SKM-1 treated with dmso at 0.1 percent for 144 hours (cell line): Measurements from ENCODE around the gene MUC5AC.
"Not testable (repeated sequence)": the region's sequence is repeated elsewhere in the genome, so short reads cannot be mapped to it uniquely, and the experiment has no call there.

ENCODE experiments used
- DNase-seq: peaks from one replicate; lab custom pipeline; 2025; ENCODE audit not compliant: unreplicated experiment; lab: John Stamatoyannopoulos, UW

MUC5AC gene

GRCh38 chr11:1140642-1141490, 16.9 kb upstream of the MUC5AC start:
- no peak for DNase-seq

DNA sequence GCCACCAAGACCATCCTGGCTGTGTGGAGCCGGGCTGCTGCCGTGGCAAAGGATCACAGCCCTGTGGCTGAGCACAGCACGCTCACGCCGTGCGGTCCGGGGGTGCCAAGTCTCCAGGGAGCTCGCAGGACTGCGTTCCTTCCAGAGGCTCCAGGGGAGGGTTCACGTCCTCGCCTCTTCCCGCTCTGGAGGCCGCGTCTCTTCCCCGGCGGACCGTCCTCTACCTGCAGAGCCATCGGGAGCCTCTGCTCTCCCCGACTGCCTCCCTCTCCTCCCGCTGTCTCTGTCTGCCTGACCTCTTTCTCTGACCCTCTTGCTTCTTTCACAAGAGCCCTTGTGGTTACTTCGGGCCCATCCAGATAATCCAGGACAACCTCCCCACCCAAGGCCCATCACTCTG, 11.4 kb upstream of the MUC5AC start:
- no peak for DNase-seq

GRCh38 chr11:1147792-1148191, 10.0 kb upstream of the MUC5AC start:
- DNase-seq = no peak

GRCh38 chr11:1148752-1149180, 9.0 kb upstream of the MUC5AC start:
- DNase-seq = no peak

GRCh38 chr11:1149545-1149944, 8.2 kb upstream of the MUC5AC start:
- DNase-seq = no peak

GRCh38 chr11:1150116-1150515, 7.6 kb upstream of the MUC5AC start:
- no peak for DNase-seq

DNA sequence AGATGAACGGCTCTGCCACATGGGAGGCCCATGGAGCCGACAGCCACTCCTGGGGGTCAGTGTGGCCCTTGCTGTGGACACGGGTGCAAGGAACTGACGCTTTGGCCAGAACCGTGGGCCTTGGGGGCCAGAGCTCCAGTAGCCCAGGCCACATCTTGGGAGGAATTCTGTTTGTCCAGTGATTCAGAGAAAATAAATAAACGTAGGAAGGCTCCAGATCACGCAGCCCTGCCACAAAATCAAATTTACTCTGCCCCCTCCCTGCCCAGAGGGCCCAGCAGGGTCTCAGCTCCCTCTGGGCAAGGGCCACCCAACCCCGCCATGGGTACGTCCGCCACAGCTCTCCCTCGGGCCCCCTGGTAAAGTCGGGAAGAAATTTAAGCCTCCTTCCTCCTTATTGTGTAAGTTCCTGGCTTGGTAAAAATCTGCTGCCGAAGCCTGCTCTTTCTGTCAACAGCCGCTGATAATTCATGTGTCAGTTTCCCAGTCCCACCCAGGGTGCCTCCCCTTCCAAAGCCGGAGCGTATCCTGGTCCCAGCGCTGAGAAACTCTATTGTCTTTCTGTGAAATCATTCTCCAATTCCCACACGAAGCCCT, 6.9 kb upstream of the MUC5AC start:
- DNase-seq = no peak

GRCh38 chr11:1151366-1152315, 6.1 kb upstream of the MUC5AC start:
- DNase-seq = no peak

GRCh38 chr11:1152316-1153104, 5.2 kb upstream of the MUC5AC start:
- DNase-seq = no peak

DNA sequence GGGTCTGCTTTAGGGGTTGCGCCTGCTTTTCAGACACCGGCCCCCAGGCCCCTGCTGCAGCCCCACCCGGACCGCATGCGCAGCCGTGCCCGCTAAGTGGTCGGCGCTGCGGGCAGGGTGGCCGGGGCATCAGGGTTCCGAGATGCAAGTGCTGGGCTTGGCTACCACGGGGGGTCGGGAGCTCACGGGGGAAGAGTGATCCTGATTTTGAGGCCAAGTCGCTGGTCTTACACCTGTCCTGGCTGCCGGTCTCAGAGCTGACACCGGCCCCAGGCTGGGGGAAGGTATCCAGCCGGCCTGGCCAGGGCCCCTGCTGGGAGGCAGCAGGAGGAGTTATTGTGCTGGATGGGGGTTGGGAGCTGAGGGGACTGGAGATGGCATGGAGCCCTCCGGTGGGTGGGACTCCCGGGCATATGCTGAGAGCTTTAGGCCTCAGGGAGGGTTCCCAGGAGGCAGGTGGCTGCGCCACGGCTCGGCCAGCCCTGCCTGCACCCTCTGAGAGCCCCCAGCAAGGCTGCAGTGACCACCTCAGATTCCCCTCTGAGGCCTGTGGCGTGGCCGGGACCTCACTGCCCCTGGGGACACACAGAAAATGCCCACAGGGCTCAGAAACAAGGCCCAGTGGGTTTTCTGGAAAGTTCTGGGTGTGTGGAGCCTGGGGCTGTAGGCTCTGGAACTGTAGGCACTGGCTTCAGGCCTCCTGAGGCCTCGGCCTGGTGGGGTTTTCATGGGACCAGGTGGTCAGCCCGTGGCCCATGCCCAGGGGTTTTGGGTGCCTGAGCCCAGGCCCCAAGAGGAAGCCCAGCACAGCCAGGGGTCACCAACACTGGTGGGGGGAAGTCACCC, 4.4 kb upstream of the MUC5AC start:
- no peak for DNase-seq

- DNase-seq = no peak
Measured at GRCh38 chr11:1153951-1154493, 3.7 kb upstream of the MUC5AC start.

DNA sequence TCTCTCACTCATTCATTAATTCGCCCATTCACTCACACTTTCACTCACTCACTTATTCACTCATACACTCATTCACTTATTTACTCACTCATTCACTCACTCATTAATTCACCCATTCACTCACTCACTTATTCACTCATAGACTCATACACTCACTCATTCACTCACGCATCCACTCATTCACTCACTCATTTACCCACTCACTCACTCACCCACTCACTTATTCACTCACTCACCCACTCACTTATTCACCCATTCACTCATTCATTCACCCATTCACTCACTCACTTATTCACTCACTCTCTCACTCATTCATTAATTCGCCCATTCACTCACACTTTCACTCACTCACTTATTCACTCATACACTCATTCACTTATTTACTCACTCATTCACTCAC, 3.1 kb upstream of the MUC5AC start:
- DNase-seq = not testable (repeated sequence)

DNA sequence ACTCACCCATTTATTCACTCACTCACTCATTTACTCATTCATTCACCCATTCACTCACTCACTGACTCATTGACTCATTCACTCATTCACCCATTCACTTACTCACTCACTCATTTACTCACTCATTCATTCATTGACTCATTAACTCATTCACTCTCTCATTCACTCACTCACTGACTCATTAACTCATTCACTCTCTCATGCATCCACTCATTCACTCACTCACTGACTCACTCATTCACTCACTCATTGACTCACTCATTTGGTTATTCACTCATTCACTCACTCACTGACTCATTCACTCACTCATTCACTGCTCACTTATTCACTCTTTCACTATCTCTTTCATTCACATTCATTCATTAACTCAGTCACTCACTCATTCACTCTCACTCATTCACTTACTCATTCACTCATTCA, 2.5 kb upstream of the MUC5AC start:
- no peak for DNase-seq

- DNase-seq = no peak
Measured at GRCh38 chr11:1156506-1157340, 1.0 kb upstream of the MUC5AC start.

- no peak for DNase-seq
Measured at GRCh38 chr11:1157341-1157644, 460 bp upstream of the MUC5AC start.

DNA sequence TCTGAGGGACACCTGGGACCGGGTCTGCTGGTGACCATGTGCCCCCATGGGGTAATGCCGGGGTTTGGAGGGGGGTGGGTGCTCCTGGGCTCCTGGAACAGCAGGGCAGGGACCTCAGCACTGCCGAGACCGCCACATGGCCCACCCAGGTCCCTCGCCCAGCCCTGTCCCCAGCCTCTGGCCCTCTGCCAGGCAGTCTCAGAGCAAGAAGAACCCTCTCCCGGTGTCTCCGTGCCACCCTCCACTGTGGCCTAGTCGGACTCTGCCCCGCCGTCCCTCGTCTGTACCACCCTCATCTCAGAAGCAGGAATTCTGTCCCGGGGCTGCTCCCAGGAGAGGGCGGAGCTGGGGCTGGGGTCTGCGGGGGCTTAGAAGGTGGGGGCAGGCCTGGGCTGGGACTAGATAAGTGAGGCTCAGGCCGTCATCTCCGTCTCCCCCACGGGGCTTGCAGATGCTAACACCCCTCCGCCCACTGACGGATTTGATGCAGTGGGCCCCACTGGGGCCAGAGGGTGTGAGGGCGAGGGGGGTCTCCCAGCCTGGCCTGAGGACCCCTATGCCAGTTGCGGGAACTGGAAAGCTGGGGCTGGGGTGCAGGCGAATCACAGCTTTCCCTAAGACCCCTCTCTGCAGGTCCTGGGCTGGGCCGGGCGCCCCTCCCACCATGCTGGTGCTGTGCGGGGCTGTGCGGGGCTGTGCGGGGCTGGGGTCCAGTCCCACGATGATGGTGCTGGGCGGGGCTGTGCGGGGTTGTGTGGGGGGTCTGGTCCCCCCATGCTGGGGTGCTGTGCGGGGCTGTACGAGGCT, 1.1 kb downstream of the MUC5AC start:
- DNase-seq = no peak

DNA sequence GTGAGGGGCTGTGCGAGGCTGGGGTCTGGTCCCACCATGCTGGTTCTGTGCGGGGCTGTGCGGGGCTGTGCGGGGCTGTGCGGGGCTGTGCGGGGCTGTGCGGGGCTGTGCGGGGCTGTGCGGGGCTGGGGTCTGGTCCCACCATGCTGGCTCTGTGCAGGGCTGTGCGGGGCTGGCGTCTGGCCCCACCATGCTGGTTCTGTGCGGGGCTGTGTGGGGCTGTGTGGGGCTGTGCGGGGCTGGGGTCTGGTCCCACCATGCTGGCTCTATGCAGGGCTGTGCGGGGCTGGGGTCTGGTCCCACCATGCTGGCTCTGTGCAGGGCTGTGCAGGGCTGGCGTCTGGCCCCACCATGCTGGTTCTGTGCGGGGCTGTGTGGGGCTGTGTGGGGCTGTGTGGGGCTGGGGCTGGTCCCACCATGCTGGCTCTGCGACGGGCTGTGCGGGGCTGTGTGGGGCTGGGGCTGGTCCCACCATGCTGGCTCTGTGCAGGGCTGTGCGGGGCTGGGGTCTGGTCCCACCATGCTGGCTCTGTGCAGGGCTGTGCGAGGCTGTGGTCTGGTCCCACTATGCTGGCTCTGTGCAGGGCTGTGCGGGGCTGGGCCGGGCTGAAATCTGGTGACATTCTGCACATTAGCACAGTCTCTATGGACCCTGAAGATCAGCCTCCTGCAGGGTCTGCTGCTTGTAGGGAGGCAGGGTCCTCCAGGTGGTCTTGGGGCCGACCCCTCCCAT, 1.9 kb downstream of the MUC5AC start:
- not testable (repeated sequence) for DNase-seq
